ENCODE data around the gene FGF23. TPM values are rescaled to one million over a fixed set of nuclear protein-coding genes. Genes with fewer than 3 reads are reported as not detected.

Gene FGF23
- total RNA-seq, 1 experiment from 2014 or later, result not detected

- H3K27me3 ChIP-seq (ENCODE audit: insufficient read depth, low read length), result peaks cover 21% of the 10 kb centered on the region
- POLR2A ChIA-PET, result no interaction called here
- no peak overlapping the region for H3K27ac ChIP-seq (ENCODE audit: low read depth, low read length)
- no peaks in the 10 kb centered on the region for H3K79me2 ChIP-seq (ENCODE audit: insufficient read depth, low read length)
- H3K9me3 ChIP-seq (ENCODE audit: control insufficient read depth in 1 of 2, insufficient read depth in 1 of 2, low read depth in 1 of 2, low read length in 2 of 2), result no peaks in the 10 kb centered on the region
- H3K36me3 ChIP-seq (ENCODE audit: control insufficient read depth in 1 of 2, insufficient read depth in 2 of 2, low read length in 2 of 2), result no peaks in the 10 kb centered on the region
- TF ChIP-seq MAX (IDR thresholded peaks at IDR 0.05), result no peak
- TF ChIP-seq CTCF (IDR thresholded peaks at IDR 0.05 in 2 of 3, conservative IDR thresholded peaks at IDR 0.05 in 1 of 3; ENCODE audit: borderline replicate concordance in 1 of 3, insufficient read depth in 1 of 3, low read depth in 2 of 3, low read length in 2 of 3), result peak; percentile 43 to 76 (median 48); a peak in 5 of 6 replicates
- TF ChIP-seq RAD21 (IDR thresholded peaks at IDR 0.05; ENCODE audit: low read depth), result peak; percentile 45
- H3K4me2 ChIP-seq (ENCODE audit: low read length), result no peak overlapping the region
- no TSS peak for BruUV-seq (replicated peaks)
- no peak overlapping the region for H3K4me3 ChIP-seq (replicated peaks in 1 of 2; ENCODE audit: low read depth in 1 of 2, low read length in 2 of 2)
- H4K20me1 ChIP-seq (ENCODE audit: insufficient read depth), result no peaks in the 10 kb centered on the region
- DNase-seq (ENCODE audit: low read depth, low spot score), result peak; percentile 27
- CTCF ChIA-PET, result interaction anchor here (0.6 to 1.0 kb wide), 3 partner anchors 32 to 105 kb away, joined by 3 read pairs; no protein-coding TSS in a partner anchor
- intact Hi-C loops (cut with micrococcal nuclease), result loop anchor here (1.0 to 2.0 kb wide), 2 partner anchors 106 to 337 kb away; no protein-coding TSS in a partner anchor
- H3K4me1 ChIP-seq (ENCODE audit: control insufficient read depth in 1 of 2, insufficient read depth in 2 of 2, low read length in 2 of 2), result no peaks in the 10 kb centered on the region
- no peaks in the 10 kb centered on the region for H3K9me2 ChIP-seq (ENCODE audit: insufficient read depth)
- RAD21 ChIA-PET (ENCODE audit: low non-redundant PET in 1 of 2, low total read pairs in 2 of 2, uncharacterized antibody in 2 of 2, unreplicated experiment in 2 of 2), result no interaction called here
- ATAC-seq, result peak; percentile 82
- H2AFZ ChIP-seq (ENCODE audit: low read depth, low read length, poor library complexity, severe bottlenecking), result peak overlapping the region; percentile 65
- H3K9ac ChIP-seq (ENCODE audit: low read length), result no peak overlapping the region
Observed at GRCh38 chr12:4421590-4422031, 42.1 kb upstream of the FGF23 start.

- no peak for DNase-seq (ENCODE audit: low read depth, low spot score)
- Histone ChIP-seq H3K27me3 (ENCODE audit: insufficient read depth, low read length) (peaks cover 33% of the 10 kb centered on the region), H2AFZ (ENCODE audit: low read depth, low read length, poor library complexity, severe bottlenecking) (no peak overlapping the region), H3K36me3 (ENCODE audit: control insufficient read depth in 1 of 2, insufficient read depth in 2 of 2, low read length in 2 of 2) (no peaks in the 10 kb centered on the region), H3K9me2 (ENCODE audit: insufficient read depth) (no peaks in the 10 kb centered on the region), H3K79me2 (ENCODE audit: insufficient read depth, low read length) (no peaks in the 10 kb centered on the region), H3K4me3 (replicated peaks in 1 of 2; ENCODE audit: low read depth in 1 of 2, low read length in 2 of 2) (no peak overlapping the region), H3K9me3 (ENCODE audit: control insufficient read depth in 1 of 2, insufficient read depth in 1 of 2, low read depth in 1 of 2, low read length in 2 of 2) (no peaks in the 10 kb centered on the region), H3K4me1 (ENCODE audit: control insufficient read depth in 1 of 2, insufficient read depth in 2 of 2, low read length in 2 of 2) (no peaks in the 10 kb centered on the region), H3K9ac (ENCODE audit: low read length) (no peak overlapping the region), H3K4me2 (ENCODE audit: low read length) (no peak overlapping the region), H4K20me1 (ENCODE audit: insufficient read depth) (no peaks in the 10 kb centered on the region), H3K27ac (ENCODE audit: low read depth, low read length) (no peak overlapping the region)
- ChIA-PET RAD21 (ENCODE audit: low non-redundant PET in 1 of 2, low total read pairs in 2 of 2, uncharacterized antibody in 2 of 2, unreplicated experiment in 2 of 2) (no interaction called here), CTCF (no interaction called here), POLR2A (no interaction called here)
- intact Hi-C loops (cut with micrococcal nuclease), result loop anchor here (2.0 kb wide), 1 partner anchor 339 kb away; no protein-coding TSS in a partner anchor
- no TSS peak for BruUV-seq (replicated peaks)
- ATAC-seq, result no peak
- TF ChIP-seq EGR1 (IDR thresholded peaks at IDR 0.05; ENCODE audit: low read depth) (no peak), EZH2 (IDR thresholded peaks at IDR 0.05) (no peak), SIN3A (IDR thresholded peaks at IDR 0.05; ENCODE audit: low read depth) (no peak), ZBTB33 (IDR thresholded peaks at IDR 0.05; ENCODE audit: extremely low read depth, insufficient replicate concordance, low read length) (no peak), ZNF274 (IDR thresholded peaks at IDR 0.05; ENCODE audit: low read depth, low read length) (no peak), POLR2A (IDR thresholded peaks at IDR 0.05; ENCODE audit: borderline replicate concordance, extremely low read depth, insufficient read depth, insufficient read length) (no peak), ELF1 (IDR thresholded peaks at IDR 0.05; ENCODE audit: borderline replicate concordance, low read depth) (no peak), MAX (IDR thresholded peaks at IDR 0.05) (no peak), FOSL1 (IDR thresholded peaks at IDR 0.05; ENCODE audit: low read depth) (no peak), POLR2AphosphoS5 (IDR thresholded peaks at IDR 0.05; ENCODE audit: low read depth, low read length) (no peak)
Observed at GRCh38 chr12:4420138-4420670, 40.7 kb upstream of the FGF23 start.
